HepG2 (cell line): ENCODE measurements around the gene ANKRD17. TPM values are rescaled to one million over a fixed set of nuclear protein-coding genes. Genes with fewer than 3 reads are reported as not detected.

Experiments used
- AHR ChIP-seq: IDR thresholded peaks from 2 replicates; pipeline ENCODE4 v1.6.1; 2018; ENCODE audit warnings: missing genetic modification reagents, missing compliant biosample characterization
- DDIT3 ChIP-seq: sonication (generic); formaldehyde crosslinking; IDR thresholded peaks from 2 replicates; pipeline ENCODE4 v1.4.0; 2020; ENCODE audit warnings: mild to moderate bottlenecking, missing genetic modification reagents
- E2F2 ChIP-seq: sonication (generic); formaldehyde crosslinking; IDR thresholded peaks from 2 replicates; pipeline ENCODE4 v1.4.0; 2020; ENCODE audit warnings: missing genetic modification reagents, borderline replicate concordance
- GTF2F1 ChIP-seq: fragments of 150-350 bp; IDR thresholded peaks from 2 replicates; pipeline ENCODE4 v1.6.1; 2014; ENCODE audit warnings: low read length
- HDAC2 ChIP-seq: sonication (generic); formaldehyde crosslinking; IDR thresholded peaks from 2 replicates; pipeline ENCODE4 v1.4.0; 2020; ENCODE audit warnings: missing genetic modification reagents
- KDM5A ChIP-seq: fragments of 200-600 bp; sonication (generic); IDR thresholded peaks from 2 replicates; pipeline ENCODE4 v1.7.0; 2018; ENCODE audit warnings: antibody characterized with exemption, mild to moderate bottlenecking, low read length, borderline replicate concordance
- KLF15 ChIP-seq: sonication (generic); formaldehyde crosslinking; IDR thresholded peaks from 2 replicates; pipeline ENCODE4 v1.8.1; 2023; ENCODE audit warnings: borderline replicate concordance, mild to moderate bottlenecking, inconsistent platforms, missing genetic modification reagents, mixed read lengths
- NR2F1 ChIP-seq, 2 experiments: fragments of 450-650 bp in 1 of 2; formaldehyde crosslinking in 1 of 2; IDR thresholded peaks; 2 replicates each; pipeline versions ENCODE4 v1.5.0 to v1.6.1; 2016 to 2020; ENCODE audit warnings: mild to moderate bottlenecking in 1 of 2, missing compliant biosample characterization in 1 of 2, missing genetic modification reagents in 1 of 2, moderate library complexity in 1 of 2
- PAWR ChIP-seq: sonication (generic); formaldehyde crosslinking; IDR thresholded peaks from 2 replicates; pipeline ENCODE4 v1.4.0; 2020; ENCODE audit warnings: missing genetic modification reagents, mild to moderate bottlenecking, borderline replicate concordance
- RFX5 ChIP-seq: IDR thresholded peaks from 2 replicates; pipeline ENCODE4 v1.6.1; 2011; ENCODE audit warnings: low read depth, low read length, improper control_type of control experiment
- RORA ChIP-seq: sonication (generic); formaldehyde crosslinking; IDR thresholded peaks from 2 replicates; pipeline ENCODE4 v1.5.0; 2020; ENCODE audit warnings: mild to moderate bottlenecking, missing genetic modification reagents, moderate library complexity
- SNAPC2 ChIP-seq: sonication (generic); formaldehyde crosslinking; IDR thresholded peaks from 2 replicates; pipeline ENCODE4 v1.8.1; 2022; ENCODE audit warnings: mild to moderate bottlenecking, missing genetic modification reagents
- SP2 ChIP-seq: sonication (generic); formaldehyde crosslinking; IDR thresholded peaks from 2 replicates; pipeline ENCODE4 v1.5.1; 2020; ENCODE audit warnings: mild to moderate bottlenecking, missing genetic modification reagents
- U2AF1 ChIP-seq: fragments of 200-400 bp; formaldehyde crosslinking; optimal IDR thresholded peaks from 2 replicates; pipeline ENCODE3; 2017; ENCODE audit warnings: mild to moderate bottlenecking, low read depth, low read length
- YEATS4 ChIP-seq: sonication (generic); formaldehyde crosslinking; IDR thresholded peaks from 2 replicates; pipeline ENCODE4 v1.4.0; 2020; ENCODE audit warnings: missing genetic modification reagents, borderline replicate concordance
- ZBTB25 ChIP-seq: IDR thresholded peaks from 2 replicates; pipeline ENCODE4 v1.6.1; 2018; ENCODE audit warnings: missing genetic modification reagents
- ZBTB42 ChIP-seq: sonication (generic); formaldehyde crosslinking; IDR thresholded peaks from 2 replicates; pipeline ENCODE4 v1.5.0; 2020; ENCODE audit warnings: mild to moderate bottlenecking, missing genetic modification reagents
- ZFP36L2 ChIP-seq: sonication (generic); formaldehyde crosslinking; IDR thresholded peaks from 2 replicates; pipeline ENCODE4 v1.4.0; 2020; ENCODE audit warnings: missing genetic modification reagents
- ZNF30 ChIP-seq: sonication (generic); formaldehyde crosslinking; IDR thresholded peaks from 2 replicates; pipeline ENCODE4 v1.5.0; 2020; ENCODE audit warnings: mild to moderate bottlenecking, missing genetic modification reagents
- ZNF354B ChIP-seq: sonication (generic); formaldehyde crosslinking; IDR thresholded peaks from 2 replicates; pipeline ENCODE4 v1.8.0; 2022; ENCODE audit warnings: mild to moderate bottlenecking, missing genetic modification reagents
- ZNF382 ChIP-seq: sonication (generic); formaldehyde crosslinking; IDR thresholded peaks from 2 replicates; pipeline ENCODE4 v1.5.0; 2020; ENCODE audit warnings: missing genetic modification reagents, mild to moderate bottlenecking, borderline replicate concordance
- ZNF510 ChIP-seq: sonication (generic); formaldehyde crosslinking; IDR thresholded peaks from 2 replicates; pipeline ENCODE4 v1.4.0; 2020; ENCODE audit warnings: low read depth, mild to moderate bottlenecking, missing genetic modification reagents
- ZNF543 ChIP-seq: sonication (generic); formaldehyde crosslinking; IDR thresholded peaks from 2 replicates; pipeline ENCODE4 v1.4.0; 2020; ENCODE audit warnings: mild to moderate bottlenecking, missing genetic modification reagents
- ZNF546 ChIP-seq: sonication (generic); formaldehyde crosslinking; conservative IDR thresholded peaks from 2 replicates; pipeline ENCODE4 v1.8.1; 2023; ENCODE audit warnings: mild to moderate bottlenecking, missing genetic modification reagents
- ZNF597 ChIP-seq: sonication (generic); formaldehyde crosslinking; IDR thresholded peaks from 2 replicates; pipeline ENCODE4 v1.5.0; 2020; ENCODE audit warnings: missing genetic modification reagents
- ZNF616 ChIP-seq: sonication (generic); formaldehyde crosslinking; IDR thresholded peaks from 2 replicates; pipeline ENCODE4 v1.5.0; 2020; ENCODE audit warnings: low read depth, mild to moderate bottlenecking, missing genetic modification reagents
- ZNF747 ChIP-seq: sonication (generic); formaldehyde crosslinking; IDR thresholded peaks from 2 replicates; pipeline ENCODE4 v1.8.1; 2023; ENCODE audit warnings: missing genetic modification reagents, mild to moderate bottlenecking, borderline replicate concordance
- polyA plus RNA-seq, 8 experiments: library from polyadenylated mRNA; depleted of rRNA in 3 of 8; stranded (reverse) in 7 of 8; unstranded in 1 of 8; fragments of >200 nt; fragmentation: Illumina TruSeq in 4 of 8; extraction: Trizol in 4 of 8; gene quantifications; 2 replicates each; pipeline versions ENCODE4 v1.2.1 to v1.2.3, GENCODE V29; 2011 to 2016; ENCODE audit warnings: low read depth in 4 of 8, missing spikeins in 1 of 8, mixed read lengths in 1 of 8; ENCODE audit not compliant: insufficient read depth in 1 of 8
- total RNA-seq, 5 experiments: library from RNA; depleted of rRNA; stranded (reverse); fragments of >200 nt; fragmentation: Illumina TruSeq; extraction: Trizol; gene quantifications; 2 replicates each; pipeline ENCODE4 v1.2.3, GENCODE V29; 2016; ENCODE audit warnings: low read depth in 1 of 5

Gene ANKRD17
- total and polyA plus RNA-seq, 2 of the 13 experiments (the other 11 are each of a cell fraction or from before 2014, with no cell fraction given), result 55.7 to 61.1 TPM

GRCh38 chr4:73258686-73259570 lies at the start of gene ANKRD17 (continued):
- TF ChIP-seq ZNF543 (CRISPR knock-in tag) (0 out of 2 replicates have a peak, but pooled peaks have one; percentile 45), ZNF616 (CRISPR knock-in tag) (0 out of 2 replicates have a peak, but pooled peaks have one; percentile 20), RORA (no peak), RFX5 (no peak), NR2F1 (CRISPR knock-in tag; IDR thresholded peaks at IDR 0.05) (no peak), ZBTB25 (CRISPR knock-in tag) (peak; percentile 73), ZBTB42 (CRISPR knock-in tag) (no peak), DDIT3 (no peak), ZNF382 (CRISPR knock-in tag) (no peak), U2AF1 (peak; percentile 91), KLF15 (CRISPR knock-in tag) (no peak), E2F2 (peak; percentile 70; the same call in 1 of the 2 replicates), ZNF597 (no peak), SNAPC2 (CRISPR knock-in tag) (no peak), ZNF510 (CRISPR knock-in tag) (no peak), GTF2F1 (no peak), AHR (no peak), ZNF546 (CRISPR knock-in tag) (peak; percentile 78; the same call in 1 of the 2 replicates), HDAC2 (CRISPR knock-in tag) (peak; percentile 76), ZNF747 (peak; percentile 62; the same call in 1 of the 2 replicates), SP2 (CRISPR knock-in tag) (peak; percentile 49; the same call in 1 of the 2 replicates), ZFP36L2 (CRISPR knock-in tag) (no peak), ZNF354B (CRISPR knock-in tag) (no peak), ZNF30 (CRISPR knock-in tag) (0 out of 2 replicates have a peak, but pooled peaks have one; percentile 53), YEATS4 (CRISPR knock-in tag) (peak; percentile 98), PAWR (CRISPR knock-in tag) (no peak), KDM5A (peak; percentile 65; the same call in 1 of the 2 replicates)
